ENCODE measurements around the gene ALDH18A1.

Gene ALDH18A1

DNA sequence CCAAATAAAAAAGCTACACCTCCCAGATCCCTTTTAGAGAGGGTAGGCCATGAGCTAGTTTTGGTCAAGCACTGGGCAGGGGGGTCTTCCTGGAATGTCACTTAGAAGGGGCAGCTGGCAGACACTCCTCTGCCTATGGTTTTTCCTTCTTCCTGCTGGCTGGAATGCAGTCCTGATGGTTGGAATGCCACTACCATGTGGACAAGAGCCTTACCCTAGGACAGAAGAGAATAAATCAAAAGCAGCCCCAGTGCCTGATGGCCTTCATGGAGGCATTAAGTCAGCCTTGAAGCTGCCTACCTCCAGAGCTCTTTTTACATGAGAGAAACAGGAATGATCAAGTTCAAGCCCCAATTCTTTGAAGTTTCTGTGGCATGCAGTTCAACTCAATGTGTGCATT is 51.9 kb downstream of the ALDH18A1 start:
- POLR2A ChIA-PET (ENCODE audit: low non-redundant PET) = no interaction called here
- CTCF ChIA-PET = interaction anchor here (0.6 to 8.5 kb wide), 5 partner anchors 9 to 231 kb away, joined by 3 to 94 read pairs (median 3); no protein-coding TSS in a partner anchor
- DNase-seq (ENCODE audit: low spot score) = no peak
- H3K27ac ChIP-seq = no peak overlapping the region
- TF ChIP-seq, protein P1, sequence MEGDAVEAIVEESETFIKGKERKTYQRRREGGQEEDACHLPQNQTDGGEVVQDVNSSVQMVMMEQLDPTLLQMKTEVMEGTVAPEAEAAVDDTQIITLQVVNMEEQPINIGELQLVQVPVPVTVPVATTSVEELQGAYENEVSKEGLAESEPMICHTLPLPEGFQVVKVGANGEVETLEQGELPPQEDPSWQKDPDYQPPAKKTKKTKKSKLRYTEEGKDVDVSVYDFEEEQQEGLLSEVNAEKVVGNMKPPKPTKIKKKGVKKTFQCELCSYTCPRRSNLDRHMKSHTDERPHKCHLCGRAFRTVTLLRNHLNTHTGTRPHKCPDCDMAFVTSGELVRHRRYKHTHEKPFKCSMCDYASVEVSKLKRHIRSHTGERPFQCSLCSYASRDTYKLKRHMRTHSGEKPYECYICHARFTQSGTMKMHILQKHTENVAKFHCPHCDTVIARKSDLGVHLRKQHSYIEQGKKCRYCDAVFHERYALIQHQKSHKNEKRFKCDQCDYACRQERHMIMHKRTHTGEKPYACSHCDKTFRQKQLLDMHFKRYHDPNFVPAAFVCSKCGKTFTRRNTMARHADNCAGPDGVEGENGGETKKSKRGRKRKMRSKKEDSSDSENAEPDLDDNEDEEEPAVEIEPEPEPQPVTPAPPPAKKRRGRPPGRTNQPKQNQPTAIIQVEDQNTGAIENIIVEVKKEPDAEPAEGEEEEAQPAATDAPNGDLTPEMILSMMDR (conservative IDR thresholded peaks at IDR 0.05; ENCODE audit: low read depth) = no peak

DNA sequence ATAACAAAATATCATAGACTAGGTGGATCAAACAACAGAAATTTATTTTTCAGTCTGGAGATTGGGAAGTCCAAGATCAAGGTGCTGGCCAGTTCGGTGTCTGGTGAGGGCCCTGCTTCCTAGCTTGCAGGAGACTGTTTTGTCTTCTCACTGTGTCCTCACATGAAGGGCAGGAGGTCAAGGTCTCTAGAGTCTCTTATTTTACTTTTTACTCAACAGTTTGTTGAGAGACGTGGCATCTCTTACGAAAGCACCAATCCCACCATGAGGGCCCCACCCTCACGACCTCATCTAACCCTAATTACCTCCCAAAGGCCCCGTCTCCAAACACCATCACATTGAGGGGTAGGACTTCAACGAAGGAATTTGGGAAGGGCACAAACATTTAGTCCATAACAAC is 54.1 kb downstream of the ALDH18A1 start:
- ChIA-PET POLR2A (ENCODE audit: low non-redundant PET) (no interaction called here), CTCF (interaction anchor here (0.6 to 8.5 kb wide), 5 partner anchors 9 to 418 kb away, joined by 3 to 94 read pairs (median 3); no protein-coding TSS in a partner anchor)
- no peak overlapping the region for H3K27ac ChIP-seq
- TF ChIP-seq, protein P1 (conservative IDR thresholded peaks at IDR 0.05; ENCODE audit: low read depth) = no peak
- no peak for DNase-seq (ENCODE audit: low spot score)

DNA sequence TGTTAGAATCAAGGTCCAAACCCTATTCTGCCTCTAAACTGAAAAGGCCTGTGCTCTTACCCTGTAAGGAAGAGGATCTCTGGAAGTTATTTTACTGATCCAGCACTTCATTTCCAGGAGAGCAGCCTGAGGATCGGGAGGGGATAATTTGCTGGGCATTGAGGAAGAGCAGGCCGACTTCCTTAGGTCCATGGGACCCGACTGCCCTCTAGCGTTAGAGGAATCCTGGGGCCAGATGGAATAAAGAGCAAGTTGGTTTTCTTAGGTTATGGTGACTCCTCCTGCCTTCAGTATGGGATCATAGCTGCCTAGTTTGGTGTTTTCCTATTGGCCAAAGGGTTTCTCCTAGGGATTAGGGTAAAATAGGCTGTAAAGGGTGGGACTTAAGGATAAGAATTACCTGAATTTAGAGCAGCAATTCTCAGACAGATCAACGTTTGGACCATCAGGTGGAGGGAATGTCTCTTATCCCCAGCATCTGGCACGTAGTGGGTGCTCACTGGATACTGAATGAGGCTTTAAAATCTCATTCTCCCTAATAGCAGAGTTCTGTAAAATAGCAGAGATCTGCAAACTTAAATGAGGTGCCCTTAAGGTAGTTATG is 55.3 kb downstream of the ALDH18A1 start:
- ChIA-PET CTCF (interaction anchor here (0.5 to 8.5 kb wide), 14 partner anchors 10 to 317 kb away, joined by 3 to 94 read pairs (median 4); no protein-coding TSS in a partner anchor), POLR2A (ENCODE audit: low non-redundant PET) (no interaction called here)
- TF ChIP-seq, protein P1 (conservative IDR thresholded peaks at IDR 0.05; ENCODE audit: low read depth) = peak; percentile 93
- peak; percentile 87 for DNase-seq (ENCODE audit: low spot score)
- no peak overlapping the region for H3K27ac ChIP-seq

DNA sequence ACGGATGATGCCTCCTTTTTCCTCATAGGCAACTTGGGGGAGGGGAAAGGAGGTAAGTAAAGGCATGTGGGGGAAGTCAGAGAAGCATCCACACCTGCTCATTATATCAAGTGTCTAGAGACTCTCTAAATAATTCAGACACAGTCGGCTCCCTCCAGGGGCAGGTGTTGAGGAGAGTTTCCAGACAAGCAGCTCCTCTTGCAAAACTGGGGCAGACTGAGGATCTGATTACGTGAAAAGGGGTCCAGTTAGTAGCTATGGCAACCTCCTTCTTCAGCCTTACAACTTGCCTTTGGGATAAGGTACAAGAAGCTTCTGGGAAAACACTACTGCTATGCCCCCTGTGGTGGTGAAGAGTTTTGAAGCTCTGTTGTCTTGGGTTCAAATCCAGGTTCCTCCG is 56.4 kb downstream of the ALDH18A1 start:
- DNase-seq (ENCODE audit: low spot score) = no peak
- POLR2A ChIA-PET (ENCODE audit: low non-redundant PET) = no interaction called here
- H3K27ac ChIP-seq = no peak overlapping the region
- CTCF ChIA-PET = interaction anchor here (0.7 to 8.5 kb wide), 3 partner anchors 43 to 226 kb away, joined by 4 to 94 read pairs (median 7); no protein-coding TSS in a partner anchor
- TF ChIP-seq, protein P1 (conservative IDR thresholded peaks at IDR 0.05; ENCODE audit: low read depth) = no peak

DNA sequence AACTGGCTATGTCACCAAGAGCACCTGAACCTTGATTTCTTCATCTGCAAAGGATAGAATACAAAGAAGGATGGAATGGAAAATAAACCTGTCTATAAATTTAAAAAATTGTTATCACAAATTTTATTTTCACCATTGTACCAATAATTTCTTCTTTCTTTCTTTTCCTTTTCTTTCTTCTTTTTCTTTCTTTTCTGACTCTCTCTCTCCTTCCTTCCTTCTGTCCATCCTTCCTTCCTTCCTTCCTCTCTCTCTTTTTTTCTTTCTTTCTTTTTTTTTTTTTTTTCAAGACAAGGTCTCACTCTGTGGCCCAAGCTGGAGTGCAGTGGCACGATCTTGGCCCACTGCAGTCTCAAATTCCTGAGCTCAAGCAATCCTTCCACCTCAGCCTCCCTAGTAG is 58.7 kb downstream of the ALDH18A1 start:
- CTCF ChIA-PET = interaction anchor here (0.8 to 8.5 kb wide), 4 partner anchors 152 to 224 kb away, joined by 3 to 94 read pairs (median 8); no protein-coding TSS in a partner anchor
- H3K27ac ChIP-seq = no peak overlapping the region
- POLR2A ChIA-PET (ENCODE audit: low non-redundant PET) = no interaction called here
- TF ChIP-seq, protein P1 (conservative IDR thresholded peaks at IDR 0.05; ENCODE audit: low read depth) = no peak
- no peak for DNase-seq (ENCODE audit: low spot score)

DNA sequence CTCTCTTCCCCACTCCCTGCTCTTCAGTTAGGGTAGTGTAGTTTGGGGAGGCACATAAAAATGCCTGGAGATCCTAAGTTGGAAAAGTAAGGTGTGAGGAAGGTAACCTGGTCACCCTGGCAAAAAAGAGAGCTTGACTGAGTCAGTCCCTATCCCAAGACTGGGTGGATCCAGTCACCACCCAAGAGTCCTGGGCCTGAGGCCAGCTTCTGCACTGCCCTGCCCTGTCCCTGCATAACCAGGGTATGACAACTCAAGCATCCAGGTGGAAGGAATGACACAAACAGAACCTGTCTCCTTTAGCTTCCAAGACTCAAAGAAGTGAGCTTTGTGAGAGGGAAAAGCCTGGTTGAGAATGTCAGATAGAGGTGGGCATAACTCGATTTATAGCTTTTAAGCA is 68.5 kb downstream of the ALDH18A1 start:
- CTCF ChIA-PET = interaction anchor here (1.0 kb wide), 1 partner anchor 213 kb away, joined by 6 read pairs; no protein-coding TSS in a partner anchor
- TF ChIP-seq, protein P1 (conservative IDR thresholded peaks at IDR 0.05; ENCODE audit: low read depth) = no peak
- DNase-seq (ENCODE audit: low spot score) = no peak
- POLR2A ChIA-PET (ENCODE audit: low non-redundant PET) = no interaction called here
- no peak overlapping the region for H3K27ac ChIP-seq

Measured in RWPE1 (cell line).